Measurements from ENCODE around the gene PCCA. TPM values are rescaled to one million over a fixed set of nuclear protein-coding genes. Genes with fewer than 3 reads are reported as not detected.
A peak's percentile ranks its signal among the peaks of the same experiment; 100 is the strongest.
"Not testable (repeated sequence)": the region's sequence is repeated elsewhere in the genome, so short reads cannot be mapped to it uniquely, and the experiment has no call there.

Gene PCCA
- total RNA-seq, 2 donors from 2014 or later: 10.9 to 12.6 TPM

DNA sequence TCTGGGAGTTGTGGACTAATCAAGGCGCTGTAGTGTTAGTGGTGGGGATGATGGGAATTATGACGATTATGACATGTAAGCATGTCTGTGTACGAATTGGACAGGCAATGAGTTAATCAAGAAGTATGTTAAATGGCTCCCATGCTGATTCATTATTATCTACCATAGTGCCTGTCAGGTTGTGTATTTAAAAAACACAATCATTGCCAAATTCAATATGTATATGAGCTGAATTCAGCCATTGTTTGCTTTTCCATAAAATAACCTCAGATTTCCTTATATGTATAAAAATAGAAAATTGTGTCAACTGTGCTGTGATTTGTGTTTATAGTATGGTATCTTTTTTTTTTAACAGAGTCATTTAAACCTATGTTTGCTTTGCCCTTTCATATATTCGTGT is 37.1 kb downstream of the PCCA start:
- ATAC-seq: no peak
- Mint-ChIP-seq H3K36me3 (peaks cover 14 to 19% of the 10 kb centered on the region in 2 donors), H3K9me3 (peaks cover 8 to 9% of the 10 kb centered on the region in 2 donors), H3K27ac (no peak overlapping the region)
- no peak for DNase-seq (ENCODE audit: low spot score in 2 of 2)

DNA sequence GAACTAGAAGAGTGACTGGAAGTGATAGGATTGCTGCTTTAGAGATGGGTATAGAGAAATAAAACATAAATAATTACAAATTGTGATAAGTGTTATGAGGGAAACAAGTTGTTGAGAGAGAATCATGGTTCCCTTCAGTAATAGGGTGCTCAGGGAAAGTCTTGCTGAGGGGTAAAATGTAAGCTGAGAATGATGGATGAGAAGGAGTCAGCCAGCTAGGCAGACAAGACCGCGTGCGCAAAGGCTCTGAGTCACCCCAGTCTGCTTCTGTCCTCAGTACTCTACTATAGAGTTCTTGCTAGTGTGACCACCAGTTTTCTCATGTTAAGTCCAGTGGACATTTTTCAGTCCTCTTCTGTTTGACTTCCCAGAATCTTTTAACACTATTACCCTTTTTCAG is 39.5 kb downstream of the PCCA start:
- H3K36me3 Mint-ChIP-seq: peaks cover 0 to 9% of the 10 kb centered on the region in 2 donors

GRCh38 chr13:100128838-100129237 is 39.9 kb downstream of the PCCA start:
- no peaks in the 10 kb centered on the region for H3K9me3 Mint-ChIP-seq
- H3K36me3 Mint-ChIP-seq: peaks cover 1 to 11% of the 10 kb centered on the region in 2 donors
- ATAC-seq: no peak
- no peak for DNase-seq (ENCODE audit: low spot score in 2 of 2)
- H3K27ac Mint-ChIP-seq: no peak overlapping the region

More for the DNA sequence above, 39.5 kb downstream of the PCCA start:
- no peak overlapping the region for H3K27ac Mint-ChIP-seq
- no peaks in the 10 kb centered on the region for H3K9me3 Mint-ChIP-seq
- ATAC-seq: no peak
- peak in 1 of 2 donors; percentile 20 for DNase-seq (ENCODE audit: low spot score in 2 of 2)

DNA sequence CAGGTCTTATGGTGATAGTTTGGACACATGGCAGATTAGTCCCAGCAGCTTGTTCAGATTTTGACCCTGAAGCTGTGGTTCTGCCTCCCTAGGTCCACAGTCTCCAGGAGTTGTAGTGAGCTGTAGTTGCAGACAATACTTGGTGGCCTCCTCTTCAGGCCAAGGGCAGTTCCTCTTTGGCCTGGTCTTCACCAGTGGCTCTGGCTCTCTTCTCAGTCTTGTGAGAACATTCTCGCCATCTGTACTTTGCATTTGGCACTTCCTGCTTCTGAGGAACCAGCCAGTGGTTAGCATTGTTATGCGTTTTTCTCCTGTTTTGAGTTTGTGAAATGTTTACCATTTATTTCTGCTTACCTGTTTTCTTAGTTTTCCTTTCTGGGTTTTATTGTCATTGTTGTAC is 40.7 kb downstream of the PCCA start:
- DNase-seq (ENCODE audit: low spot score in 2 of 2): no peak
- Mint-ChIP-seq H3K27ac (no peak overlapping the region), H3K36me3 (peaks cover 8 to 11% of the 10 kb centered on the region in 2 donors)

GRCh38 chr13:100130092-100130491 is 41.2 kb downstream of the PCCA start:
- no peak for DNase-seq (ENCODE audit: low spot score in 2 of 2)
- no peaks in the 10 kb centered on the region for H3K9me3 Mint-ChIP-seq
- H3K27ac Mint-ChIP-seq: no peak overlapping the region
- peaks cover 8 to 11% of the 10 kb centered on the region in 2 donors for H3K36me3 Mint-ChIP-seq
- ATAC-seq: no peak

More for the DNA sequence above, 40.7 kb downstream of the PCCA start:
- no peaks in the 10 kb centered on the region for H3K9me3 Mint-ChIP-seq
- ATAC-seq: no peak

DNA sequence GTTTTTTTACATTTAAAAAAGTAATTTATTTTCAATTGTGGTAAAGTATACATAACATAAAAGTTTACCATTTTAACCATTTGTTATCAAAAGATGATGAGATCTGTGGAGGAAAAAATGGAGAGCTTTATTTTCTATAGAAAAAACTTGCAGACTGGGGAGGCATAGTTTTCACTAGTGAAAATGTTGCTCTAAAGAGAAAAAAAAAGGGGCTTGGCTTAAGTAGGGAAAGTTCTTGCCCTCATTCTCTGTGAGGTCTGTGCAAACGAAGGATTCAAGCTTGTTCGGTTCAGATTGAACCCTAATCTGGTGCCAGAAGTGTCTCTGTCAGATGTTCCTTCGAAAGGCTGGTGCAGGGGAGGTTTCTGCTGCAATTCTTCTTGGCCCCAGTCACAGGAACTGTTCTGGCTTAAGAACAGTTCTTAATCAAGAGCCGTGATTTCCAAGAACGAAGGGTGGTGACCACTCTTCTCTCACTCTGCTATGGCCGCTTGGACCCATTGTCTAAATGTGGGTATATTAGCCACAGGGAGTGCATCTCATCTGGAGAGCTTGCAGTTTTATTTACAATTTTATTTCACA is 42.1 kb downstream of the PCCA start:
- ATAC-seq (no peak), DNase-seq (ENCODE audit: low spot score in 2 of 2) (no peak)
- H3K9me3 Mint-ChIP-seq: no peaks in the 10 kb centered on the region
- H3K27ac Mint-ChIP-seq: no peak overlapping the region
- peaks cover 8 to 11% of the 10 kb centered on the region in 2 donors for H3K36me3 Mint-ChIP-seq

- Mint-ChIP-seq H3K27ac (peak overlapping the region in 1 of 2 donors; percentile 4), H3K9me3 (no peaks in the 10 kb centered on the region), H3K36me3 (peaks cover 8 to 11% of the 10 kb centered on the region in 2 donors)
- DNase-seq (ENCODE audit: low spot score in 2 of 2): peak; percentile 56 to 65
- ATAC-seq: peak; percentile 99 to 100
Observed at GRCh38 chr13:100131863-100132574, 43.1 kb downstream of the PCCA start.

DNA sequence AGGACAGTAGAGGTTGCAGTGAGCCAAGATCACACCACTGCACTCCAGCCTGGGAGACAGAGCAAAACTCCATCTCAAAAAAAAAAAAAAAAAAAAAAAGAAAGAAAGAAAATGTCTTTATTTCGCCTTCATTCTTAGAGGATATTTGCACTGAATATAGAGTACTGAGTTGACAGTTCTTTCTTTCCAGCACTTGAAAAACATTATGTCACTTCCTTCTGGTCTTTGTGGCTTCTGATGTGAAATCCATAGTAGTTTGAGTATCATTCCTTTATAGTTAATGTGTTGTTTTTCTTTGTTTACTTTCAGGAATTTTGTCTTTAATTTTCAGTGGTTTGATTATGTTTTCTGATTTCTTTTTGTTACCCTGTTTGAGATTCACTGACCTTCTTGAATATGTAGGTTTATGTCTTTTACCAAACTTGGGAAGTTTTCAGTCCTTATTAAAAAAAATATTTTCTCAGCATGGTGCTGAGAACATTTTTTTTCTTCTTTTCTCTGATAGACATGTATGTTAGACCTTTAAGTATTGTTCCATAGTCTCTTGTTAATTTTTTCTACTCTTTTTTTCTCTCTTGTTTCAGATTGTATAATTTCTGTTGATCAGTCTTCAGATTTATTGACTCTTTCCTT is 50.1 kb downstream of the PCCA start:
- DNase-seq (ENCODE audit: low spot score in 2 of 2) (no peak), ATAC-seq (peak in 1 of 2 donors; percentile 73)
- Mint-ChIP-seq H3K27ac (no peak overlapping the region), H3K36me3 (peaks cover 5 to 18% of the 10 kb centered on the region in 2 donors), H3K9me3 (peaks cover 0 to 6% of the 10 kb centered on the region in 2 donors)

- Mint-ChIP-seq H3K27ac (no peak overlapping the region), H3K9me3 (peaks cover 0 to 6% of the 10 kb centered on the region in 2 donors), H3K36me3 (peaks cover 4 to 18% of the 10 kb centered on the region in 2 donors)
- no peak for DNase-seq (ENCODE audit: low spot score in 2 of 2)
- ATAC-seq: no peak
Observed at GRCh38 chr13:100139817-100140216, 50.9 kb downstream of the PCCA start.

DNA sequence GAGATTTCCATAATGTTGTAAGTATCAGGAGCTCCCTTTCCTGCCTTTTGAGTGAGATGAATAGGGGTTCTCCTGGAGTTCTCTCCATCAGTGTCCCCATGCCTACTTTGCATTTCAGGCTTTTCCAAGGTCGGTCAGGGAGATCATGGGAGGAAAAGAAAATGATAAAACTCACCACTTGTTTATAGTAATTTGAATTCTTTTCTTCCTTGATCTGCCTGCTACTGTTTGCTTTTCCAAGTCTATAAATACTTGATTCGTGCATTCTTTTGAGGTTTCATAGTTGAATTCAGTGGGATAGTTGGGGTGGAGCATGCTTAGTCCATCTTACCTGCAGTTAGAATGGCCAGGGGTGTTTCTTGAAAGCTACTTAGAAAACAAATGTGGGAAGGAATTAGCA is 51.5 kb downstream of the PCCA start:
- H3K27ac Mint-ChIP-seq: no peak overlapping the region
- DNase-seq (ENCODE audit: low spot score in 2 of 2) (no peak), ATAC-seq (no peak)
- H3K9me3 Mint-ChIP-seq: peaks cover 3 to 10% of the 10 kb centered on the region in 2 donors
- H3K36me3 Mint-ChIP-seq: peaks cover 9 to 23% of the 10 kb centered on the region in 2 donors

- Mint-ChIP-seq H3K36me3 (peaks cover 9 to 24% of the 10 kb centered on the region in 2 donors), H3K9me3 (peaks cover 4 to 11% of the 10 kb centered on the region in 2 donors)
- not testable (repeated sequence) for ATAC-seq; DNase-seq (ENCODE audit: low spot score in 2 of 2); H3K27ac Mint-ChIP-seq
Observed at GRCh38 chr13:100141461-100141961, 52.6 kb downstream of the PCCA start.

- no peak overlapping the region for H3K27ac Mint-ChIP-seq
- DNase-seq (ENCODE audit: low spot score in 2 of 2) (no peak), ATAC-seq (no peak)
- peaks cover 4% of the 10 kb centered on the region in 2 donors for H3K9me3 Mint-ChIP-seq
- H3K36me3 Mint-ChIP-seq: peaks cover 9 to 12% of the 10 kb centered on the region in 2 donors
Observed at GRCh38 chr13:100146534-100146933, 57.6 kb downstream of the PCCA start.

GRCh38 chr13:100147825-100148224 is 58.9 kb downstream of the PCCA start:
- no peak overlapping the region for H3K27ac Mint-ChIP-seq
- peaks cover 9% of the 10 kb centered on the region in 2 donors for H3K36me3 Mint-ChIP-seq
- DNase-seq (ENCODE audit: low spot score in 2 of 2) (no peak), ATAC-seq (no peak)
- peaks cover 4% of the 10 kb centered on the region in 2 donors for H3K9me3 Mint-ChIP-seq

- no peak overlapping the region for H3K27ac Mint-ChIP-seq
- DNase-seq (ENCODE audit: low spot score in 2 of 2): no peak
- ATAC-seq: no peak
- H3K9me3 Mint-ChIP-seq: peaks cover 4% of the 10 kb centered on the region in 2 donors
- peaks cover 6 to 9% of the 10 kb centered on the region in 2 donors for H3K36me3 Mint-ChIP-seq
Observed at GRCh38 chr13:100148422-100148821, 59.5 kb downstream of the PCCA start.

- no peak overlapping the region for H3K27ac Mint-ChIP-seq
- no peak for ATAC-seq
- no peak for DNase-seq (ENCODE audit: low spot score in 2 of 2)
- H3K36me3 Mint-ChIP-seq: peaks cover 6 to 11% of the 10 kb centered on the region in 2 donors
- H3K9me3 Mint-ChIP-seq: peaks cover 4% of the 10 kb centered on the region in 2 donors
Observed at GRCh38 chr13:100149389-100149788, 60.5 kb downstream of the PCCA start.

GRCh38 chr13:100150711-100151110 is 61.8 kb downstream of the PCCA start:
- H3K9me3 Mint-ChIP-seq; H3K27ac Mint-ChIP-seq; H3K36me3 Mint-ChIP-seq; ATAC-seq; DNase-seq (ENCODE audit: low spot score in 2 of 2): not testable (repeated sequence)

- no peak for ATAC-seq
- Mint-ChIP-seq H3K27ac (no peak overlapping the region), H3K36me3 (peaks cover 10 to 13% of the 10 kb centered on the region in 2 donors), H3K9me3 (no peaks in the 10 kb centered on the region)
- no peak for DNase-seq (ENCODE audit: low spot score in 2 of 2)
Observed at GRCh38 chr13:100154842-100155416, 66.0 kb downstream of the PCCA start.
